K562 (cell line): Measurements from ENCODE around the gene ADAM19.

Experiments used
- ARNT ChIP-seq, 2 experiments: fragments of 450-650 bp; IDR thresholded peaks; 2 replicates each; pipeline ENCODE4 v1.6.1; 2016; ENCODE audit warnings: mild to moderate bottlenecking in 1 of 2
- EZH2 ChIP-seq: IDR thresholded peaks from 2 replicates; pipeline ENCODE4 v1.6.1; 2012; ENCODE audit warnings: low read depth, mild to moderate bottlenecking, inconsistent platforms, low read length, borderline replicate concordance
- HDAC6 ChIP-seq: IDR thresholded peaks from 2 replicates; pipeline ENCODE4 v1.6.1; 2012; ENCODE audit warnings: low read depth, mild to moderate bottlenecking, control low read depth, inconsistent platforms, low read length, moderate library complexity
- L3MBTL2 ChIP-seq: fragments of 450-650 bp; IDR thresholded peaks from 2 replicates; pipeline ENCODE4 v1.6.1; 2016; ENCODE audit warnings: mild to moderate bottlenecking, moderate library complexity
- POLR2AphosphoS5 ChIP-seq: IDR thresholded peaks from 2 replicates; pipeline ENCODE4 v1.6.1; 2011; ENCODE audit warnings: mild to moderate bottlenecking, low read depth, low read length, moderate library complexity; ENCODE audit not compliant: control insufficient read depth, insufficient read depth
- PTTG1 ChIP-seq: fragments of 450-650 bp; IDR thresholded peaks from 2 replicates; pipeline ENCODE4 v1.6.1; 2016; ENCODE audit warnings: low read depth, mild to moderate bottlenecking, missing genetic modification characterization, missing compliant biosample characterization
- RBM39 ChIP-seq: fragments of 200-400 bp; formaldehyde crosslinking; optimal IDR thresholded peaks from 2 replicates; pipeline ENCODE3; 2018; ENCODE audit warnings: low read depth, low read length
- SMAD3 ChIP-seq: fragments of 450-650 bp; formaldehyde crosslinking; conservative IDR thresholded peaks from 2 replicates; pipeline ENCODE4 v1.4.0; 2020; ENCODE audit warnings: mild to moderate bottlenecking
- TAF1 ChIP-seq: IDR thresholded peaks from 2 replicates; pipeline ENCODE4 v1.6.1; 2011; ENCODE audit warnings: mild to moderate bottlenecking, low read length, moderate library complexity; ENCODE audit not compliant: insufficient read depth, control insufficient read depth, severe bottlenecking; ENCODE audit errors: extremely low read depth
- ZNF140 ChIP-seq: fragments of 250-450 bp; sonication (Bioruptor Pico); IDR thresholded peaks from 2 replicates; pipeline ENCODE4 v1.8.0; 2021; ENCODE audit warnings: moderate library complexity, mild to moderate bottlenecking, inconsistent platforms
- ZNF143 ChIP-seq: sonication (generic); formaldehyde crosslinking; IDR thresholded peaks from 2 replicates; pipeline ENCODE4 v1.9.0; 2022; ENCODE audit warnings: mild to moderate bottlenecking, missing genetic modification reagents
- TF ChIP-seq, protein P1 (sequence below), 2 experiments: fragments of 450-650 bp in 1 of 2; sonication (generic) in 1 of 2; formaldehyde crosslinking in 1 of 2; IDR thresholded peaks in 1 of 2; conservative IDR thresholded peaks in 1 of 2; 2 replicates each; pipeline versions ENCODE4 v1.6.1 to v1.8.1; 2016 to 2023; ENCODE audit warnings: mild to moderate bottlenecking in 2 of 2, moderate library complexity in 2 of 2, inconsistent platforms in 1 of 2, missing genetic modification reagents in 1 of 2
- TF ChIP-seq, protein P2 (sequence below), 3 experiments: IDR thresholded peaks in 2 of 3; conservative IDR thresholded peaks in 1 of 3; 2 replicates each; pipeline ENCODE4 v1.5.1; 2011 to 2012; ENCODE audit warnings: low read length in 3 of 3, mild to moderate bottlenecking in 3 of 3, control low read depth in 2 of 3, improper control_type of control experiment in 1 of 3, inconsistent platforms in 1 of 3, low read depth in 1 of 3, mixed read lengths in 1 of 3, moderate library complexity in 1 of 3; ENCODE audit not compliant: insufficient read depth in 2 of 3
- TF ChIP-seq, protein P3 (sequence below): fragments of 250-450 bp; sonication (Bioruptor Pico); IDR thresholded peaks from 2 replicates; pipeline ENCODE4 v1.8.0; 2021; ENCODE audit warnings: mild to moderate bottlenecking, moderate library complexity

DNA sequence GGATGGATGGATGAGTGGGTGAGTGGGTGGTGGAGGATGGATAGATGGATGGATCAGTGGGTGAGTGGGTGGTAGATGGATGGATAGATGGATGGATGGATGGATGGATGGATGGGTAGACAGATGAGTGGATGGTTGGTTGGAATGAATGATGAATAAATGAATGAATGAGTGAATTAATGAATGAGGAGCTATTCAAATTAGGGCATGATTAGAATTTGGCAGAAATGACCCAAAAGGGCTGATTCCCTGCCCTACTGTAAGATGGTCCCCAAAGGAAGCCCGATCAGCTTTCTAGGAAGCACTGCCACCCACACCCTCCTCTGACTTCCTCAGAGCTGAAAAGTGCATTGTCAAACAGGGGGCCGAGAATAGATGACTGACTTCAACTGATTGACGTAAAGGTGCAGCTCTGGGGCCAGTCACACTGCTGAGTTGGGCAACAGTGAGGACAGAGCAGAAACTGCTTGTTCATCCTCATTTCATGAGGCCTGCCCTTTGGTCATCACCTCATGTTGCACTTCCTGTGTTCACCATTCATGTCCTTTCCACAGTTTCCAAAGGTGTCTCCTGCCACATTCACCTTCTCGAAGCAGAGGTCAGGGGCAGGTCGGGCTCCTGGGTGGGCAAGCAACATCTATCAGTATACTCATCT lies 81.3 kb downstream of the ADAM19 start:
- TF ChIP-seq HDAC6: no peak
- no peak for TF ChIP-seq SMAD3 (CRISPR knock-in tag)
- no peak for TF ChIP-seq TAF1
- no peak for TF ChIP-seq ZNF140 (CRISPR knock-in tag)
- TF ChIP-seq POLR2AphosphoS5: no peak
- TF ChIP-seq RBM39: no peak
- TF ChIP-seq, protein P1, sequence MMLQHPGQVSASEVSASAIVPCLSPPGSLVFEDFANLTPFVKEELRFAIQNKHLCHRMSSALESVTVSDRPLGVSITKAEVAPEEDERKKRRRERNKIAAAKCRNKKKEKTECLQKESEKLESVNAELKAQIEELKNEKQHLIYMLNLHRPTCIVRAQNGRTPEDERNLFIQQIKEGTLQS (IDR thresholded peaks at IDR 0.05): peak; percentile 36; the same call in 1 of the 2 replicates
- TF ChIP-seq, protein P1 (CRISPR knock-in tag; conservative IDR thresholded peaks at IDR 0.05): no peak
- no peak for TF ChIP-seq PTTG1 (tag)
- no peak for TF ChIP-seq ARNT (IDR thresholded peaks at IDR 0.05)
- TF ChIP-seq, protein P2, sequence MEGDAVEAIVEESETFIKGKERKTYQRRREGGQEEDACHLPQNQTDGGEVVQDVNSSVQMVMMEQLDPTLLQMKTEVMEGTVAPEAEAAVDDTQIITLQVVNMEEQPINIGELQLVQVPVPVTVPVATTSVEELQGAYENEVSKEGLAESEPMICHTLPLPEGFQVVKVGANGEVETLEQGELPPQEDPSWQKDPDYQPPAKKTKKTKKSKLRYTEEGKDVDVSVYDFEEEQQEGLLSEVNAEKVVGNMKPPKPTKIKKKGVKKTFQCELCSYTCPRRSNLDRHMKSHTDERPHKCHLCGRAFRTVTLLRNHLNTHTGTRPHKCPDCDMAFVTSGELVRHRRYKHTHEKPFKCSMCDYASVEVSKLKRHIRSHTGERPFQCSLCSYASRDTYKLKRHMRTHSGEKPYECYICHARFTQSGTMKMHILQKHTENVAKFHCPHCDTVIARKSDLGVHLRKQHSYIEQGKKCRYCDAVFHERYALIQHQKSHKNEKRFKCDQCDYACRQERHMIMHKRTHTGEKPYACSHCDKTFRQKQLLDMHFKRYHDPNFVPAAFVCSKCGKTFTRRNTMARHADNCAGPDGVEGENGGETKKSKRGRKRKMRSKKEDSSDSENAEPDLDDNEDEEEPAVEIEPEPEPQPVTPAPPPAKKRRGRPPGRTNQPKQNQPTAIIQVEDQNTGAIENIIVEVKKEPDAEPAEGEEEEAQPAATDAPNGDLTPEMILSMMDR (IDR thresholded peaks at IDR 0.05 in 2 of 3, conservative IDR thresholded peaks at IDR 0.05 in 1 of 3; ENCODE audit: insufficient read depth in 2 of 3, low read depth in 1 of 3, low read length in 3 of 3): no peak
- TF ChIP-seq, protein P3, sequence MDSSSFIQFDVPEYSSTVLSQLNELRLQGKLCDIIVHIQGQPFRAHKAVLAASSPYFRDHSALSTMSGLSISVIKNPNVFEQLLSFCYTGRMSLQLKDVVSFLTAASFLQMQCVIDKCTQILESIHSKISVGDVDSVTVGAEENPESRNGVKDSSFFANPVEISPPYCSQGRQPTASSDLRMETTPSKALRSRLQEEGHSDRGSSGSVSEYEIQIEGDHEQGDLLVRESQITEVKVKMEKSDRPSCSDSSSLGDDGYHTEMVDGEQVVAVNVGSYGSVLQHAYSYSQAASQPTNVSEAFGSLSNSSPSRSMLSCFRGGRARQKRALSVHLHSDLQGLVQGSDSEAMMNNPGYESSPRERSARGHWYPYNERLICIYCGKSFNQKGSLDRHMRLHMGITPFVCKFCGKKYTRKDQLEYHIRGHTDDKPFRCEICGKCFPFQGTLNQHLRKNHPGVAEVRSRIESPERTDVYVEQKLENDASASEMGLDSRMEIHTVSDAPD: no peak
- no peak for TF ChIP-seq ZNF143 (CRISPR knock-in tag)
- TF ChIP-seq EZH2: no peak
- peak; percentile 48 for TF ChIP-seq L3MBTL2
